AG04449 (cell line): ENCODE data around the gene JRKL.
"Not testable (repeated sequence)": the region's sequence is repeated elsewhere in the genome, so short reads cannot be mapped to it uniquely, and the experiment has no call there.

Source experiments
- CTCF ChIA-PET: fragments of 350-600 bp; formaldehyde crosslinking; extraction: SDS; loops from one replicate; lab custom pipeline; 2021; ENCODE audit warnings: antibody characterized with exemption; lab: Yijun Ruan, JAX
- POLR2A ChIA-PET: fragments of 400-600, 350-600 bp; formaldehyde crosslinking; extraction: SDS; loops from one replicate; lab custom pipeline; 2020; ENCODE audit warnings: antibody characterized with exemption, inconsistent platforms; lab: Yijun Ruan, JAX
- DNase-seq: peaks from one replicate; pipeline ENCODE4 v3.0.0-alpha.2; 2010; ENCODE audit warnings: low read depth, low spot score
- H3K4me3 ChIP-seq: 2 replicates; pipeline ENCODE4 v1.5.1; 2011; ENCODE audit warnings: low read depth, mild to moderate bottlenecking, control low read depth, low read length
- TF ChIP-seq, protein P1 (sequence below): IDR thresholded peaks from one replicate; pipeline ENCODE4 v1.5.1; 2011; ENCODE audit warnings: mild to moderate bottlenecking, moderate library complexity, low read length, control low read depth, inconsistent platforms; ENCODE audit not compliant: insufficient read depth; ENCODE audit errors: missing control alignments

Gene JRKL

DNA sequence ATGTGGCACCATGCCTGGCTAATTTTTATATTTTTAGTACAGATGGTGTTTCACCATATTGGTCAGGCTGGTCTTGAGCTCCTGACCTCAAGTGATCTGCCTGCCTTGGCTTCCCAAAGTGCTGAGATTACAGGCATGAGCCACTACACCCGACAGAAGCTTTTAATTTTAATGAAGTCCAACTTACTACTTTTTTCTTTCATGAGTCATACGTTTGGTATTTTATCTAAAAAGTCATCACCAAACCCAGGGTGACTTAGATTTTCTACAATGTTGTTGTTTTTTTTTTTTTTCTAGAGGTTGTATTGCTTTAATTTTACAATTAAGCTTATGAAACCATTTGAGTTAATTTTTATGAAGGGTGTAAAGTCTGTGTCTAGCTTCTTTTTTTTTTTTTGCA lies 34.9 kb downstream of the JRKL start:
- DNase-seq, result no peak
- CTCF ChIA-PET, result interaction anchor here (0.6 to 2.7 kb wide), 12 partner anchors 20 to 1454 kb away, joined by 3 to 17 read pairs (median 4); partner anchors contain the start of genes CEP57 and FAM76B
- POLR2A ChIA-PET, result no interaction called here
- H3K4me3 ChIP-seq, result no peak overlapping the region
- TF ChIP-seq, protein P1, sequence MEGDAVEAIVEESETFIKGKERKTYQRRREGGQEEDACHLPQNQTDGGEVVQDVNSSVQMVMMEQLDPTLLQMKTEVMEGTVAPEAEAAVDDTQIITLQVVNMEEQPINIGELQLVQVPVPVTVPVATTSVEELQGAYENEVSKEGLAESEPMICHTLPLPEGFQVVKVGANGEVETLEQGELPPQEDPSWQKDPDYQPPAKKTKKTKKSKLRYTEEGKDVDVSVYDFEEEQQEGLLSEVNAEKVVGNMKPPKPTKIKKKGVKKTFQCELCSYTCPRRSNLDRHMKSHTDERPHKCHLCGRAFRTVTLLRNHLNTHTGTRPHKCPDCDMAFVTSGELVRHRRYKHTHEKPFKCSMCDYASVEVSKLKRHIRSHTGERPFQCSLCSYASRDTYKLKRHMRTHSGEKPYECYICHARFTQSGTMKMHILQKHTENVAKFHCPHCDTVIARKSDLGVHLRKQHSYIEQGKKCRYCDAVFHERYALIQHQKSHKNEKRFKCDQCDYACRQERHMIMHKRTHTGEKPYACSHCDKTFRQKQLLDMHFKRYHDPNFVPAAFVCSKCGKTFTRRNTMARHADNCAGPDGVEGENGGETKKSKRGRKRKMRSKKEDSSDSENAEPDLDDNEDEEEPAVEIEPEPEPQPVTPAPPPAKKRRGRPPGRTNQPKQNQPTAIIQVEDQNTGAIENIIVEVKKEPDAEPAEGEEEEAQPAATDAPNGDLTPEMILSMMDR, result no peak

DNA sequence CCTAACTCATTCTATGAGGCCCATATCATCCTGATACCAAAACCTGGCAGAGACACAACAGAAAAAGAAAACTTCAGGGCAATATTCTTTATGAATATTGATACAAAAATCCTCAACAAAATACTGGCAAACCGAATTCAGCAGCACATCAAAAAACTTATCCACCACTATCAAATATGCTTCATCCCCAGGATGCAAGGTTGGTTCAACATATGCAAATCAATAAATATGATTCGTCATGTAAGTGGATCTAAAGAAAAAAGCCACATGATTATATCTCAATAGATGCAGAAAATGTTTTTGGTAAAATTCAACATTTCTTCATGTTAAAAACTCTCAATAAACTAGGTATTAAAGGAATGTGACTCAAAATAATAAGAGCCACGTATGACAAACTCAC lies 40.9 kb downstream of the JRKL start:
- POLR2A ChIA-PET, result no interaction called here

DNA sequence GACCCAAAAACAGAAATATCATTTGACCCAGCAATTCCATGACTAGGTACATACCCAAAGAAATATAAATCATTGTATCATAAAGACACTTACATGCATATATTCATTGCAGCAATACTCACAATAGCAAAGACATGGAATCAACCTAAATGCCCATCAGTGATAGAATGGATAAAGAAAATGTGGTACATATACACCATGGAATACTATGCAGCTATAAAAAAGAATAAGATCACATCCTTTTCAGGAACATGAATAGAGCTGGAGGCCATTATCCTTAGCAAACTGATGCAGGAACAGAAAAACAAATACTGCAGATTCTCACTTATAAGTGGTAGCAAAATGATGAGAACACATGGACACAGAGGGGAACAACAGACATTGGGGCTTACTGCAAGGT lies 42.8 kb downstream of the JRKL start:
- POLR2A ChIA-PET, CTCF ChIA-PET, H3K4me3 ChIP-seq, DNase-seq: not testable (repeated sequence)

More for the DNA sequence above, 40.9 kb downstream of the JRKL start:
- CTCF ChIA-PET, result no interaction called here
- no peak overlapping the region for H3K4me3 ChIP-seq
- TF ChIP-seq, protein P1, result no peak
- no peak for DNase-seq
